Stimulated activated CD4-positive, alpha-beta T cell treated with anti-CD3 and anti-CD28 coated beads, TNF-alpha, amount 100 ng/mL, for 48 hours (primary cell): Measurements from ENCODE around the gene TMPRSS11A.

Experiments
- DNase-seq, 3 donors: peaks; one replicate each; pipeline ENCODE4 v3.0.0-alpha.2; 2020; ENCODE audit warnings: low read depth in 3 of 3

Gene TMPRSS11A, protein sequence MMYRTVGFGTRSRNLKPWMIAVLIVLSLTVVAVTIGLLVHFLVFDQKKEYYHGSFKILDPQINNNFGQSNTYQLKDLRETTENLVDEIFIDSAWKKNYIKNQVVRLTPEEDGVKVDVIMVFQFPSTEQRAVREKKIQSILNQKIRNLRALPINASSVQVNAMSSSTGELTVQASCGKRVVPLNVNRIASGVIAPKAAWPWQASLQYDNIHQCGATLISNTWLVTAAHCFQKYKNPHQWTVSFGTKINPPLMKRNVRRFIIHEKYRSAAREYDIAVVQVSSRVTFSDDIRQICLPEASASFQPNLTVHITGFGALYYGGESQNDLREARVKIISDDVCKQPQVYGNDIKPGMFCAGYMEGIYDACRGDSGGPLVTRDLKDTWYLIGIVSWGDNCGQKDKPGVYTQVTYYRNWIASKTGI

DNA sequence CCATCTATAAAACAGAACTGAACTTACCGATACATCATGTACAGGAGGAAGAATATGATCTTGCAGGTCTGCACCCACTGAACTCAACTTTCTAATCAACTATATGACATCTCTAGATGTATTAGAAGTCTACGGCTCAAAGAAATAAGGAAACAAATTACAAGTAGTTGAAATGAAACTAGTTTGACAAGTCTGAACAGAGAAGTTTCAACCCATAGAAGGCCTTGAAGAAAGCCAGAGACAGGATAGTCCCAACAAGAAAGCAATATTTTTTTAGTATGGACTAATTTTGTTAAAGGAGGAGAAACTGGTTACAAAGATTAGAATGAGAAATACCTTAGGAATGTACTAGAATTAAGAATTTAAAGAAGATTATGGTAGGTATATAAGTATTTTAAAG, at the start of gene TMPRSS11A:
Gene TMPRSS11A, minus strand, starts transcription at position 138 of the 400 bp plus-strand sequence. Its CDS starts 100 bp downstream, at position 38.
- DNase-seq: no peak

DNA sequence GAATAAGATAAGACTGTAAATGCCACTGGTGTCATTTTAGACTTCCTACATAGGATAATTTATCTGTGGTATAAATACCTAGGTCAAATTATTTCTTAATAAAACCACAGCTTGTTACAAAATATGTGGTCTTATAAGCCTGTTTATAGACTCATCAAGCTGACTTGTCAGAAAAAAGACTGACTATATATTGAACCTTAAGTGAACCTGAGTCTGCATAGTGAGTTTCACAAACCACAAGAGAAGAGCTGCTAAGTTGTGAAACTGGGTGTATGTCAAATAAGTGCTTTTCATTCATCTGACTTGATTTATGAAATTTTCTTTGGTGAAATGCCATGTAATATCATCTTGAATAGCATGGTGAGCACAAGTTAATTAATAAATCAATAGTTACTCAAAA, 48.4 kb upstream of the TMPRSS11A start:
- DNase-seq: no peak

DNA sequence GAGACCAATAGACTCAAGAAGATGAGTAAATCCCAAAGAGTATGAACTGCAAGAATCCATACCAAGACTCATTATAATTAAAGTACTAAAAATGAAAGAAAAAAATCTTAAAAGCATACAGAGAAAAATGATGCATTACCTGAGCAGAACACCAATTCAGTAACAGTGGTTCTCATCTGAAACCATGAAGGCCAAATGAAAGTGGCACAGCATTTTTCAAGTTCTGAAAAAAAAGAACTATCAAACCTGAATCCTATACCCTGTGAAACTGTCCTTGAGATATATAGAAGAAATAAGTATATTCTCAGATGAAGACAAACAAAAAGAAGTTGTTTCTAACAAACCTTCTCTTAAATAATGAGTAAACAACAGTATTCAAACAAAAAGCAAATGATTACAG, 39.6 kb upstream of the TMPRSS11A start:
- no peak for DNase-seq

GRCh38 chr4:67996127-67996526, 32.8 kb upstream of the TMPRSS11A start:
- DNase-seq: no peak

DNA sequence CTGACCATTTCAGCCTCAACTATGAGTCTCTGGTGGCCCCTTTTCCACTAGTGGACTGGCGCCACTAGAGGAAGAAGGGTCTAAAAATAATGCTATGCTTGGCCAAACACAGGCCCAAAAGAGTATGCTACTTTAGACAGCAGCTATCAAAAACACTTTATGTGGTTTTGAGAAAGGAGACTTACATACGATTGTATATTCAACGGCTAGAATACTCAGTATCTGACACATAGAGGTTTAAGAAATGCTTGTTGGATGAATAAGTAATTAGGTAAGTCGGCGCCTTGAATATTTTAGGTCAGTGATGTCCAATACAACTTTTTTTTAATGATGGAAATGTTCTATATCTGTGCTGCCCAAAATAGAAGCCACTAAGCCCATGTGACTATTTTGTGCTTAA, 25.7 kb upstream of the TMPRSS11A start:
- no peak for DNase-seq

DNA sequence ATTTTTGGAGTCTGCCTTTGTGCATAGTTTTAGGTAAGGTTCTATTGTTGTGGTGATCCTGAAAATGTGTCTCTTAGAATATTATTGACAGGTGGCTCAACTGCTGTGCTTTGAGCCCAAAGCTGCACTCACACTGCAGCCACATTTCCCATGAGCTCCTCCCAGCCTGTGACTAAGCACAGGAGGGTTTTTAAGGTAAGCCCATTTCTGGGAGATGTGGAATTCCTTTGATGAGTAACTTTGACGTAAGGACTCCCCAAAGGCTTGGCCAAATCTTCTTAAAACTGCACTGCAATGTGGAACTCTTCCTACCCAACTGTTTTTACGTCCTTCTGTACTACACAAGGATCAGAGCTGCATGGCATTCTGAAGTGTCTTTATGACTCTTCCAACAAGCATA, 20.0 kb upstream of the TMPRSS11A start:
- DNase-seq: no peak

GRCh38 chr4:67980512-67980911, 17.2 kb upstream of the TMPRSS11A start:
- DNase-seq: no peak

DNA sequence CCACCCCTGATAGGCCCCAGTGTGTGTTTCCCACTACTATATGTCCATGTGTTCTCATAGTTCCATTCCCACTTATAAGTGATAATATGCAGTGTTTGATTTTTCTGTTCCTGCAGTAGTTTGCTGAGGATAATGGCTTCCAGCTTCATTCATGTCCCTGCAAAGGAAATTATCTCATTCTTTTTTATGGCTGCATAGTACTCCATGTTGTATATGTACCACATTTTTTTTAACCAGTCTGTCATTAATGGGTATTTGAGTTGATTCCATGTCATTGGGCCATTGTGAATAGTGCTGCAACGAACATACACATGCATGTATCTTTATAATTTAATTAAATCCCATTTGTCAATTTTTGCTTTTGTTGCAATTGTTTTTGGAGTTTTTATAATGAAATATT, 10.3 kb upstream of the TMPRSS11A start:
- DNase-seq: no peak

- DNase-seq: no peak
These were observed 8.4 kb downstream of the TMPRSS11A start for GRCh38 chr4:67954890-67955289.

DNA sequence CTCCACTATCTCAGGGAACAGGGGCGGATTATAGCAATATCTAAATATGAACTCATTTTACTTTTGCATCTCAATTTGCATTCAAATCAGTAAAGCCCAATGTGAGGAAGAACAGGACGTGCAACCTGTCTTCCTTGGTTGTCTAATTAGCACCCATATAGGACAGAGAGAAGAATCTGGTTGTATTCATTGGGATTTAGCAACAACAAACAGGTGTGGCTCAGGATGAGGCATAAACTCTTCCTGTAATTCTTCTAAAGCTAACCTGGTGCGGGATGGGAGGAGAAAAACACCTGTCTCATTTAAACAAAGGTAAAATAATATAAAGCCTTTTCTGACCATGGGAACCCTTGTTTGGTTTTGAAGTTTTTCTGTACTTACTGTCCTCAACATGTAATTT, 22.2 kb downstream of the TMPRSS11A start:
- no peak for DNase-seq

DNA sequence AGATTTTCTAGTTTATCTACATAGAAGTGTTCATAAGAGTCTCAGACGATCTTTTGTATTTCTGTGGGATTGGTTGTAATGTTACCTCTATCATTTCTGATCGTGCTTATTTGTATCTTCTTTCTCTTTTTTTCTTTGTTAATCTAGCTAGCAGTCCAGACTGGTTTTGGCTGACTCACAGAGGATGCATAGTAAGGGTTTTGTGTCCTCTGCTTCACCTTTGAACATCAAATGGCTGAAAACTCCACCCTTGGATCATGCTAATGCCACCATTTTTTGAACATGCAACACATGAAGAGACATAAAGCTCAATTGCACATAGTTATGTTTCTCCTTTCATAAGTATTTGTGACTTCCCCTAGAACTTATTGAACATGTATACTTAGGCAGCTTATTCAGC, 22.8 kb downstream of the TMPRSS11A start:
- DNase-seq: no peak

DNA sequence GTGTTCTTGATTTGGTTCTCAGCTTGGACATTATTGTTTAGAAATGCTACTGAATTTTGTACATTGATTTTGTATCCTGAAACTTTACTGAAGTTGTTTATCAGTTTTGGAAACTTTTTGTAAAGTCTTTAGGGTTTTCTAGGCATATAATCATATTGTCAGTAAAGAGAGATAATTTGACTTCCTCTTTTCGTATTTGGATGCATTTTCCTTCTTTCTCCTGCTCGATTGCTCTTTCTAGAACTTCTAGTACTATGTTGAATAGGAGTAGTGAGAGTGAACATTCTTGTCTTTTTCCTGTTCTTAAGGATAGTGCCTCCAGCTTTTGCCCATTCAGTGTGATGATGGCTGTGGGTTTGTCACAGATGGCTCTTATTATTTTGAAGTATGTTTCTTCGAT, 24.1 kb downstream of the TMPRSS11A start:
- no peak for DNase-seq

DNA sequence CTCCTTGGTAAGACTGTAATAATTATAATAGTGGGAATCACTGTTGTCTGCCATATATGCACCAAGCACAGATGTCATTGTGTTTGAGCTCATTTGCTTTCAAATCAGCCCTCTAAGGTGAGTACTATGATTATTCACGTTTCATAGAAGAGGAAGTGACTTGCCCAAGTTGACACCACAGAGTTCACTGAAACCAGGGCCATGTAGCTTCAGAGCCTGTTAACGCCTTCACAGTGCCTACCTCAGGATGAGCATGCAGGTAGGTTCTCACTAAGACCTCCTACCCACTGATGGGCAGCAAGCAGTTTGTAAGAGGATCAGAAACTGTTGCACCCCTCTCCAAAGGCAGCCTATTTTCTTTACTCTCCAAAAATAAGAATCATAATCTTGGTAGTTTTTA, 27.4 kb downstream of the TMPRSS11A start:
- no peak for DNase-seq

GRCh38 chr4:67934628-67935027, 28.7 kb downstream of the TMPRSS11A start:
- DNase-seq: no peak

DNA sequence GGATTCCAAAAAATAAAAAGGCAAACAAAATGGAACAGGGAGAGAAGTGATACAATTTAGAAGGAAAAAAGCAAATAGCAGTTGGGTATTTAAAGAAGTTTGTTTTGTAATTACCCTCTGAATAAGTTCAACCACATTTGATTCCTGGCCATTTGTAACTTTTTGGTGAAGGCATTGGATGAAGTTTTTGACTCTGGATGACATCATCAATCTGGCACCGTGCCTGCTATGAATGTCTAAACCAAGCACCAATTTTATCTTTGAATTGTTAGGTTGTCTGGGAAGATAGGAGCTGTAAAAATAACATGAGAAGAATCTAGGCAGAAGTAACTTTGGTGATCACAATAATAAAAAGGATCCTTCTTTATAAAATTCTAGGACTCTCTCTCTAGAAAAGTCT, 29.5 kb downstream of the TMPRSS11A start:
- no peak for DNase-seq

DNA sequence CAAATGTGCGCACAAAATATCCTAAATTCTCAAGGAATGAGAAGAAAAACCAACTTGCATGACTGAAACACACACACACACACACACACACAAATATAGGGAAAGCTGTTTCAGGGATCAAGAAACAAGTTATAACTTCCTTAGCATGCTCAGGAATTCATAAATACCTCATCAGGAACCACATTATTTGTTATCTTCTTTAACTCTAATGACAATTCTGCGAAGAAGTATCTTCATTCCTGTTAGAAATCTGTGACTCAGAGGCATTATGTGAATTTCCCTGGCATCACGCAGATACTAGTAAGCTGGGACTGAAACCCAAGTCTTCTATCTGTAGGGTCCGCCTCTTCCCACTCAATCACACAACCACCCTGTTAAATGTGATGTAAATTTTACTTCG, 30.3 kb downstream of the TMPRSS11A start:
- DNase-seq: no peak

DNA sequence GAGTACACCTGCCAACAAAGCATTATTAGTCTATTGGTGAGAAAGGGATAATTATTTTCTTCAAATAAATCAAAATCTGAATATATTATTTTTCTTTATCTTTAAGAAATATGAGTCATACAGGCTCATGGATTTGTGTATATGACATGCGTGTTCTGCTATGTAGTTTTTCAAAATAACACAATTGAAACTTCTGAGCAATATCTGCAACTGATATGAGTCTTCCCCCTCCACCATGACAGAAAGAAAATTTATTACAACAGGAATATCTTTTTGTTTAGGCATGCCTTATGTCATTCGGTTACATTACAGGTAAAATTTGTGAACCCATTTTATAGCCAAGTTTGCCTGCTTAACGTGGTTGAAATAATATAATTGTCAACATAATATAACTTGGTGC, 32.0 kb downstream of the TMPRSS11A start:
- DNase-seq: no peak

DNA sequence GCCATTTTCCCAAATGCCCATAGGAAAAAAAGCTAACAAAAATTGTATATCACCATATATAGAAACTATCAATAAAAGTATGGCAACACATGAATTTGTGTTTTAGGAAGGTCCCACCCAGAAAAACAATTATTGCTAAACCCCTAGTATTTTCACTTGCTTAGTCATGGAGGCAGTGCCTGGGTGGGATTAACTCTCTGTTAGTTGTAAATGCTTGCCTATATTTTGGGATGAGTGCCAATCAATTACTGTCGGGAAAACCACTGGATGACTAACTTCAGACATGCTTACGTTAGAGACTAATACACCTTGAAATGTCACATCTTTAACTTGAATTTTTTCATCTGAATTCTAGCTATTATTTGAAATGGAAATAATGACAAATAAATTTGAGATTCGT, 33.9 kb downstream of the TMPRSS11A start:
- DNase-seq: no peak

DNA sequence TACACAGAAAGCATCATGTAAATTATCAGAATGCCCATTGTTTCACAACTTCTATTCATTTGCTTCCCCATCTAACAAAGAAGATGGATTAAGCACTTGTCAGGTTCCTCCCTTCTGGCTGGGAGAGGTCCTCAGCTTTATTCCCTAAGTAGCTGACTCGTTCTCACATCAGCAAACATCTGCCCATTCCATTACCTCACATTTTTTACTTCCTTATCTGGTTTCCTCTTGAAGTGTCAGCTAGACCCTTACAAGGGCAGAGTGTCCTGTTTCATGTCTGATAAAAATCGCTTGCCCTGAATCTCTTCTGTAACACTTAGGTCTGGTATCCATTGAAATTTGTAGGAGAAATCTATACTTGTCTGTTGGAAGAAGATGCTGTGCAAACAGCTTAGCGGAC, 34.7 kb downstream of the TMPRSS11A start:
- DNase-seq: no peak

DNA sequence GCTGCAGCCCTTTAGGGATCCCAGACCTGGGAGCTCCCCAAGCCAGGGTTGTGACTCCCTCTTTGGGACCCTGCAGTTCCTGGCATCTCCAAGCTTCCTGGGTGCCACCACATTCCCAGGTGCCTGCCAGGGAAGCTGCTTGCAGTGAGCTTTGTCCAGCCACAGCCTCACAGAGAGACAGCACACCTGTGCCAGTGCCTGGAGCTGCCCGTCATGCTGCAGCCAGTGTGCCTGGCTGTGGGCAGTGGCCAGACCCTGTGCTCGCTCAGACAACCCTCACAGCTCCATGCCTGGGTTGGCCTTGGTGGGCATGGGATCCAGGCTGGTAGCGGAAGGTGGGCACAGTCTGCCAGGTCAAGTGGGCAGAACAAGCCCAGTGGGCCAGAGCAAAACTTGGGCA, 36.0 kb downstream of the TMPRSS11A start:
- DNase-seq: no peak

GRCh38 chr4:67926485-67926884, 36.8 kb downstream of the TMPRSS11A start:
- DNase-seq: no peak

DNA sequence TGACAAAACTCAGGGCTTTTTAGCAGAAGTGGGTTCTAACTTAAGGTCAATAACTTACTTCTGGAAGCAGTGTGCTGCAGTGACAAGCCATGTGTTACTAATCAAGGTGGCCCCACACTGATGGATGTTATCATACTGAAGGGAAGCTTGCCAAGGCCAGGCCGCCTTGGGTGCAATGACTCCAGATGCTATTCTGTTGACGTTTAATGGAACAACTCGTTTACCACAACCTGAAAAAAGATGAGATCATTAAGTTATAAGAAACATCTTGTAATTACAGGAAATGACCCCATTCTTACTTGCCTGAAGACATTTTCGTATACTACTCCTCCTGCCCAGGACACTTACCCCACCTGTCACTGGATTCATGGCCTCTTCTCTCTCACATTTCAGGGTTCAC, 40.6 kb downstream of the TMPRSS11A start:
- no peak for DNase-seq

GRCh38 chr4:67918428-67918827, 44.9 kb downstream of the TMPRSS11A start:
- DNase-seq: no peak

DNA sequence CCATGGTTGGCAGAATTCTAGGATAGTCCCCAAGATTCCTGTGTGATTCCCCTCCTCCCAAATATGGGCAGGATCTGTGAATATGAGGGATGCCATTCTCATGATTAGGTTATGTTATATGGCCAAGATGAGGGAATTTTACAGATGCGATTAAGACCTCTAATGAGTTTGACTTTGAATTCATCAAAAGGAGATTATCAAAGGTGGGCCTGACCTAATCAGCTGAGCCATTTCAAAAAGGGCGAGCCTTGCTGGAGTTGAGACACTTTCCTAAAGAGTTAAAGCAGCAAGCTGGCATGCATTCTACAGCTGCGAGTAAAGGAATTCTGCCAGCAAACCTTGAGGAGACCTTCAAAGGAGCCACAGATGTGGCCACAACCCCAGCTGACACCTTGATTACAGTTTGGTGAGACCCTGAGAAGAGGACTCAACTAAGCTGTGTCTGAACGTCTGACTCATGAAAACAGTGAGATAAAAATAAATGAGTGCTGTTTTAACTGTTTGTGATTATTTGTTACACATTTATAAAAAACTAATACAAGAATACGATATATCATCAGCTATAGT, 47.8 kb downstream of the TMPRSS11A start:
- no peak for DNase-seq
